Activated CD8-positive, alpha-beta T cell treated with anti-CD3 and anti-CD28 coated beads for 36 hours (primary cell): Measurements from ENCODE around the gene ADCY7. TPM values are rescaled to one million over a fixed set of nuclear protein-coding genes. Genes with fewer than 3 reads are reported as not detected.
A peak's percentile ranks its signal among the peaks of the same experiment; 100 is the strongest.

Experiments used
- ATAC-seq: fragments of 200-7000 bp; cut with Tn5 transposase; one replicate; pipeline ENCODE4 v1.10.0; 2021; ENCODE audit warnings: mild to moderate bottlenecking, moderate library complexity
- CTCF ChIA-PET: fragments of 350-600 bp; sonication (Branson Sonifier 250); formaldehyde crosslinking; loops from one replicate; lab custom pipeline; 2021; ENCODE audit warnings: antibody characterized with exemption; lab: Charles Lee
- POLR2A ChIA-PET: fragments of 350-600 bp; sonication (Branson Sonifier 250); formaldehyde crosslinking; loops from one replicate; lab custom pipeline; 2021; ENCODE audit warnings: antibody characterized with exemption; lab: Charles Lee
- DNase-seq: peaks from one replicate; pipeline ENCODE4 v3.0.0-alpha.2; 2020
- H3K27ac Mint-ChIP-seq: one replicate; pipeline ENCODE4 v1.8.0; 2021; ENCODE audit warnings: mild to moderate bottlenecking, mixed read lengths
- H3K27me3 Mint-ChIP-seq: one replicate; pipeline ENCODE4 v1.8.0; 2021; ENCODE audit warnings: mixed read lengths
- H3K36me3 Mint-ChIP-seq: one replicate; pipeline ENCODE4 v1.8.0; 2021; ENCODE audit warnings: low read depth, mixed read lengths
- H3K4me1 Mint-ChIP-seq: one replicate; pipeline ENCODE4 v1.8.0; 2021; ENCODE audit warnings: low read depth, mixed read lengths
- H3K4me3 Mint-ChIP-seq: one replicate; pipeline ENCODE4 v1.8.0; 2021; ENCODE audit warnings: mild to moderate bottlenecking, moderate library complexity, mixed read lengths
- H3K9me3 Mint-ChIP-seq: one replicate; pipeline ENCODE4 v1.8.0; 2021; ENCODE audit warnings: mixed read lengths
- intact Hi-C: fragments of 100-400 bp; cut with micrococcal nuclease; formaldehyde crosslinking; loops from one replicate; pipeline ENCODE4 v1.10.0; 2022
- total RNA-seq, 2 experiments: library from RNA; stranded (reverse); gene quantifications; one replicate each; pipeline ENCODE4 v1.2.3, GENCODE V29; 2021
- TF ChIP-seq, protein P1 (sequence below): fragments of 200-600 bp; IDR thresholded peaks from one replicate; pipeline ENCODE4 v1.8.0; 2022; ENCODE audit warnings: antibody characterized with exemption, mild to moderate bottlenecking

The ADCY7 gene
- total RNA-seq, 2 experiments from 2014 or later = 89.9 to 92.1 TPM

- peak overlapping the region; percentile 100 for H3K27ac Mint-ChIP-seq
- peak; percentile 73 for DNase-seq
- ATAC-seq = peak; percentile 61
- H3K4me3 Mint-ChIP-seq = peak overlapping the region; percentile 93
- ChIA-PET POLR2A (interaction anchor here (0.7 to 19.3 kb wide), 14 partner anchors 7 to 407 kb away, joined by 3 to 215 read pairs (median 4); partner anchors contain the start of genes ADCY7 and SNX20), CTCF (interaction anchor here (0.9 to 4.2 kb wide), 18 partner anchors 9 to 532 kb away, joined by 3 to 25 read pairs (median 4); partner anchors contain the start of genes ADCY7 and CNEP1R1)
- peaks cover 94% of the 10 kb centered on the region for H3K4me1 Mint-ChIP-seq
- H3K36me3 Mint-ChIP-seq = peaks cover 34% of the 10 kb centered on the region
- TF ChIP-seq, protein P1, sequence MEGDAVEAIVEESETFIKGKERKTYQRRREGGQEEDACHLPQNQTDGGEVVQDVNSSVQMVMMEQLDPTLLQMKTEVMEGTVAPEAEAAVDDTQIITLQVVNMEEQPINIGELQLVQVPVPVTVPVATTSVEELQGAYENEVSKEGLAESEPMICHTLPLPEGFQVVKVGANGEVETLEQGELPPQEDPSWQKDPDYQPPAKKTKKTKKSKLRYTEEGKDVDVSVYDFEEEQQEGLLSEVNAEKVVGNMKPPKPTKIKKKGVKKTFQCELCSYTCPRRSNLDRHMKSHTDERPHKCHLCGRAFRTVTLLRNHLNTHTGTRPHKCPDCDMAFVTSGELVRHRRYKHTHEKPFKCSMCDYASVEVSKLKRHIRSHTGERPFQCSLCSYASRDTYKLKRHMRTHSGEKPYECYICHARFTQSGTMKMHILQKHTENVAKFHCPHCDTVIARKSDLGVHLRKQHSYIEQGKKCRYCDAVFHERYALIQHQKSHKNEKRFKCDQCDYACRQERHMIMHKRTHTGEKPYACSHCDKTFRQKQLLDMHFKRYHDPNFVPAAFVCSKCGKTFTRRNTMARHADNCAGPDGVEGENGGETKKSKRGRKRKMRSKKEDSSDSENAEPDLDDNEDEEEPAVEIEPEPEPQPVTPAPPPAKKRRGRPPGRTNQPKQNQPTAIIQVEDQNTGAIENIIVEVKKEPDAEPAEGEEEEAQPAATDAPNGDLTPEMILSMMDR = no peak
- intact Hi-C loops = loop anchor here (5.0 kb wide), 2 partner anchors 38 to 63 kb away; no protein-coding TSS in a partner anchor
- peaks cover 10% of the 10 kb centered on the region for H3K9me3 Mint-ChIP-seq
- H3K27me3 Mint-ChIP-seq = no peaks in the 10 kb centered on the region
These were observed 8.2 kb downstream of the ADCY7 start for GRCh38 chr16:50274326-50275097.

GRCh38 chr16:50275098-50275415, 8.7 kb downstream of the ADCY7 start:
- ATAC-seq = no peak
- ChIA-PET POLR2A (interaction anchor here (0.7 to 19.3 kb wide), 12 partner anchors 6 to 391 kb away, joined by 3 to 215 read pairs (median 4); partner anchors contain the start of gene ADCY7), CTCF (interaction anchor here (0.8 to 4.2 kb wide), 16 partner anchors 9 to 531 kb away, joined by 3 to 25 read pairs (median 4); partner anchors contain the start of genes ADCY7 and CNEP1R1)
- H3K4me3 Mint-ChIP-seq = peak overlapping the region; percentile 93
- TF ChIP-seq, protein P1 = no peak
- no peak for DNase-seq
- H3K27me3 Mint-ChIP-seq = no peaks in the 10 kb centered on the region
- peaks cover 10% of the 10 kb centered on the region for H3K9me3 Mint-ChIP-seq
- H3K36me3 Mint-ChIP-seq = peaks cover 33% of the 10 kb centered on the region
- H3K4me1 Mint-ChIP-seq = peaks cover 94% of the 10 kb centered on the region
- H3K27ac Mint-ChIP-seq = peak overlapping the region; percentile 100
- intact Hi-C loops = loop anchor here (5.0 kb wide), 2 partner anchors 37 to 62 kb away; no protein-coding TSS in a partner anchor

GRCh38 chr16:50275428-50276325, 9.3 kb downstream of the ADCY7 start:
- peaks cover 10% of the 10 kb centered on the region for H3K9me3 Mint-ChIP-seq
- DNase-seq (no peak), ATAC-seq (no peak)
- POLR2A ChIA-PET = interaction anchor here (0.9 to 19.3 kb wide), 8 partner anchors 6 to 124 kb away, joined by 3 to 215 read pairs (median 6); partner anchors contain the start of gene ADCY7
- CTCF ChIA-PET = interaction anchor here (0.8 to 4.2 kb wide), 17 partner anchors 8 to 531 kb away, joined by 3 to 25 read pairs (median 3); partner anchors contain the start of genes ADCY7 and CNEP1R1
- peaks cover 94% of the 10 kb centered on the region for H3K4me1 Mint-ChIP-seq
- H3K36me3 Mint-ChIP-seq = peaks cover 37% of the 10 kb centered on the region
- peak overlapping the region; percentile 93 for H3K4me3 Mint-ChIP-seq
- TF ChIP-seq, protein P1 = no peak
- no peaks in the 10 kb centered on the region for H3K27me3 Mint-ChIP-seq
- H3K27ac Mint-ChIP-seq = peak overlapping the region; percentile 100
- intact Hi-C loops = loop anchor here (5.0 kb wide), 2 partner anchors 37 to 62 kb away; no protein-coding TSS in a partner anchor

GRCh38 chr16:50276326-50276640, 9.9 kb downstream of the ADCY7 start:
- Mint-ChIP-seq H3K27me3 (no peaks in the 10 kb centered on the region), H3K36me3 (peaks cover 34% of the 10 kb centered on the region), H3K4me1 (peaks cover 93% of the 10 kb centered on the region), H3K27ac (peak overlapping the region; percentile 100), H3K4me3 (no peak overlapping the region), H3K9me3 (peaks cover 10% of the 10 kb centered on the region)
- DNase-seq (no peak), ATAC-seq (no peak)
- CTCF ChIA-PET = interaction anchor here (0.9 to 4.2 kb wide), 3 partner anchors 16 to 81 kb away, joined by 3 to 25 read pairs (median 24); no protein-coding TSS in a partner anchor
- TF ChIP-seq, protein P1 = no peak
- intact Hi-C loops = loop anchor here (5.0 kb wide), 2 partner anchors 36 to 61 kb away; no protein-coding TSS in a partner anchor
- POLR2A ChIA-PET = interaction anchor here (1.8 to 19.3 kb wide), 2 partner anchors 8 to 62 kb away, joined by 6 to 215 read pairs; partner anchors contain the start of gene ADCY7
